HCT116 (cell line): ENCODE data around the gene CCDC85B. TPM values are rescaled to one million over a fixed set of nuclear protein-coding genes. Genes with fewer than 3 reads are reported as not detected.

Source experiments
- ATAC-seq: fragments of 200-7000 bp; cut with Tn5 transposase; 2 replicates; pipeline ENCODE4 v1.9.1; 2020; ENCODE audit warnings: mild to moderate bottlenecking, moderate library complexity
- BruUV-seq: library from RNA; stranded (reverse); fragments of 400-500 nt; replicated peaks from 2 replicates; lab custom pipeline; 2021; lab: Mats Ljungman, UMichigan
- CTCF ChIA-PET: fragments of 300-600 bp; sonication (Branson Sonifier 250); formaldehyde crosslinking; loops from one replicate; lab custom pipeline; 2021; ENCODE audit warnings: antibody characterized with exemption; lab: Charles Lee
- POLR2A ChIA-PET: fragments of 300-600, 350-600 bp; sonication (Branson Sonifier 250); formaldehyde crosslinking; loops from one replicate; lab custom pipeline; 2021; ENCODE audit warnings: antibody characterized with exemption; lab: Charles Lee
- RAD21 ChIA-PET, 2 experiments: fragments of 300-600 bp; sonication (Branson Sonifier 250); formaldehyde crosslinking; loops; one replicate each; lab custom pipeline; 2023; ENCODE audit warnings: low total read pairs in 2 of 2; ENCODE audit not compliant: uncharacterized antibody in 2 of 2, unreplicated experiment in 2 of 2, low non-redundant PET in 1 of 2; lab: Charles Lee
- DNase-seq: peaks from one replicate; pipeline ENCODE4 v3.0.0-alpha.2; 2010; ENCODE audit warnings: low read depth, low spot score
- H2AFZ ChIP-seq: fragments of 200-600 bp; shearing (Covaris generic), sonication (generic); 2 replicates; pipeline ENCODE4 v1.6.1; 2017; ENCODE audit warnings: low read depth, mixed run types, mixed read lengths, antibody characterized with exemption, low read length; ENCODE audit not compliant: poor library complexity, severe bottlenecking
- H3K27ac ChIP-seq: 2 replicates; pipeline ENCODE4 v1.5.1; 2012; ENCODE audit warnings: low read depth, low read length
- H3K27me3 ChIP-seq: fragments of 200-600 bp; sonication (generic); 2 replicates; pipeline ENCODE4 v1.6.1; 2016; ENCODE audit warnings: mixed run types, low read length, mixed read lengths; ENCODE audit not compliant: insufficient read depth
- H3K36me3 ChIP-seq, 2 experiments: fragments of 200-500 bp in 1 of 2; fragments of 200-600 bp in 1 of 2; sonication (Bioruptor generic) in 1 of 2; sonication (generic) in 1 of 2; 2 replicates each; pipeline versions ENCODE4 v1.5.1 to v1.6.1; 2014 to 2016; ENCODE audit warnings: low read length in 2 of 2, inconsistent platforms in 1 of 2, mixed read lengths in 1 of 2, mixed run types in 1 of 2; ENCODE audit not compliant: insufficient read depth in 2 of 2, control insufficient read depth in 1 of 2
- H3K4me1 ChIP-seq, 2 experiments: fragments of 200-600 bp in 1 of 2; sonication (generic) in 1 of 2; 2 replicates each; pipeline versions ENCODE4 v1.5.1 to v1.6.1; 2012 to 2017; ENCODE audit warnings: low read length in 2 of 2, inconsistent platforms in 1 of 2, mild to moderate bottlenecking in 1 of 2, mixed read lengths in 1 of 2, mixed run types in 1 of 2, moderate library complexity in 1 of 2; ENCODE audit not compliant: insufficient read depth in 2 of 2, control insufficient read depth in 1 of 2
- H3K4me2 ChIP-seq: fragments of 200-600 bp; sonication (generic); 2 replicates; pipeline ENCODE4 v1.6.1; 2017; ENCODE audit warnings: mixed run types, low read length, mixed read lengths
- H3K4me3 ChIP-seq, 2 experiments: fragments of 200-600 bp in 1 of 2; sonication (generic) in 1 of 2; replicated peaks in 1 of 2; 2 replicates each; pipeline ENCODE4 v1.5.1; 2011 to 2016; ENCODE audit warnings: low read length in 2 of 2, control low read depth in 1 of 2, low read depth in 1 of 2, mild to moderate bottlenecking in 1 of 2, mixed read lengths in 1 of 2, mixed run types in 1 of 2
- H3K79me2 ChIP-seq: fragments of 200-600 bp; sonication (generic); 2 replicates; pipeline ENCODE4 v1.6.1; 2017; ENCODE audit warnings: mild to moderate bottlenecking, mixed run types, low read length, moderate library complexity, mixed read lengths; ENCODE audit not compliant: insufficient read depth
- H3K9ac ChIP-seq: fragments of 200-600 bp; sonication (generic); 2 replicates; pipeline ENCODE4 v1.6.1; 2016; ENCODE audit warnings: low read length, mixed read lengths
- H3K9me2 ChIP-seq: fragments of 200-600 bp; sonication (generic), shearing (Covaris generic); 2 replicates; pipeline ENCODE4 v1.6.1; 2017; ENCODE audit warnings: mixed run types, mild to moderate bottlenecking, moderate library complexity; ENCODE audit not compliant: insufficient read depth
- H3K9me3 ChIP-seq, 2 experiments: fragments of 200-500 bp in 1 of 2; fragments of 200-600 bp in 1 of 2; sonication (Bioruptor generic) in 1 of 2; sonication (generic) in 1 of 2; 2 replicates each; pipeline ENCODE4 v1.6.1; 2014 to 2017; ENCODE audit warnings: low read length in 2 of 2, mixed read lengths in 2 of 2, inconsistent platforms in 1 of 2, low read depth in 1 of 2, mild to moderate bottlenecking in 1 of 2, mixed run types in 1 of 2, moderate library complexity in 1 of 2; ENCODE audit not compliant: control insufficient read depth in 1 of 2, insufficient read depth in 1 of 2
- H4K20me1 ChIP-seq: fragments of 200-600 bp; sonication (generic), shearing (Covaris generic); 2 replicates; pipeline ENCODE4 v1.6.1; 2017; ENCODE audit warnings: mixed run types, mild to moderate bottlenecking, moderate library complexity; ENCODE audit not compliant: insufficient read depth
- CBX3 ChIP-seq: IDR thresholded peaks from 2 replicates; pipeline ENCODE4 v1.6.1; 2012; ENCODE audit warnings: low read depth
- CEBPB ChIP-seq: IDR thresholded peaks from 2 replicates; pipeline ENCODE4 v1.6.1; 2012; ENCODE audit warnings: low read depth
- EGR1 ChIP-seq: IDR thresholded peaks from 2 replicates; pipeline ENCODE4 v1.6.1; 2012; ENCODE audit warnings: low read depth
- ELF1 ChIP-seq: IDR thresholded peaks from 2 replicates; pipeline ENCODE4 v1.6.1; 2012; ENCODE audit warnings: low read depth, borderline replicate concordance
- EZH2 ChIP-seq: fragments of 200-600 bp; sonication (generic); IDR thresholded peaks from 2 replicates; pipeline ENCODE4 v1.6.1; 2017; ENCODE audit warnings: antibody characterized with exemption, mixed run types
- EZH2phosphoT487 ChIP-seq: fragments of 200-600 bp; IDR thresholded peaks from 2 replicates; pipeline ENCODE4 v1.6.1; 2018; ENCODE audit warnings: antibody characterized with exemption, borderline replicate concordance
- FOSL1 ChIP-seq: IDR thresholded peaks from 2 replicates; pipeline ENCODE4 v1.6.1; 2012; ENCODE audit warnings: low read depth
- JUND ChIP-seq: IDR thresholded peaks from 2 replicates; pipeline ENCODE4 v1.6.1; 2012
- POLR2A ChIP-seq: IDR thresholded peaks from 2 replicates; pipeline ENCODE4 v1.7.0; 2011; ENCODE audit warnings: borderline replicate concordance; ENCODE audit not compliant: insufficient read depth, insufficient read length; ENCODE audit errors: extremely low read depth
- POLR2AphosphoS5 ChIP-seq: IDR thresholded peaks from 2 replicates; pipeline ENCODE4 v1.6.1; 2011; ENCODE audit warnings: mild to moderate bottlenecking, low read depth, low read length, moderate library complexity
- SP1 ChIP-seq: IDR thresholded peaks from 2 replicates; pipeline ENCODE4 v1.6.1; 2012; ENCODE audit warnings: low read depth
- YY1 ChIP-seq: IDR thresholded peaks from 2 replicates; pipeline ENCODE4 v1.6.1; 2011; ENCODE audit warnings: low read length, low read depth, moderate library complexity, mild to moderate bottlenecking; ENCODE audit not compliant: insufficient replicate concordance; ENCODE audit errors: extremely low read depth
- ZFX ChIP-seq: fragments of 450-650 bp; IDR thresholded peaks from 2 replicates; pipeline ENCODE4 v1.6.1; 2017
- ZNF274 ChIP-seq: fragments of 200-500 bp; sonication (Bioruptor generic); IDR thresholded peaks from 2 replicates; pipeline ENCODE4 v1.6.1; 2014; ENCODE audit warnings: mild to moderate bottlenecking, low read depth, low read length, inconsistent platforms
- intact Hi-C: fragments of 100-400 bp; cut with micrococcal nuclease; formaldehyde crosslinking; loops from 2 replicates; pipeline ENCODE4 v1.10.0; 2022
- total RNA-seq: library from RNA; stranded (reverse); gene quantifications from one replicate; pipeline ENCODE4 v1.2.1, GENCODE V29; 2021; ENCODE audit not compliant: unreplicated experiment
- TF ChIP-seq, protein P1 (sequence below): IDR thresholded peaks from 2 replicates; pipeline ENCODE4 v1.6.1; 2012; ENCODE audit warnings: low read depth
- TF ChIP-seq, protein P2 (sequence below), 3 experiments: fragments of 200-600 bp in 1 of 3; sonication (generic) in 1 of 3; IDR thresholded peaks in 2 of 3; conservative IDR thresholded peaks in 1 of 3; 2 replicates each; pipeline ENCODE4 v1.5.1; 2012 to 2017; ENCODE audit warnings: low read depth in 2 of 3, low read length in 2 of 3, antibody characterized with exemption in 1 of 3, borderline replicate concordance in 1 of 3, control low read depth in 1 of 3, mild to moderate bottlenecking in 1 of 3, mixed read lengths in 1 of 3, mixed run types in 1 of 3, moderate library complexity in 1 of 3; ENCODE audit not compliant: insufficient read depth in 1 of 3
- TF ChIP-seq, protein P3 (sequence below): IDR thresholded peaks from 2 replicates; pipeline ENCODE4 v1.6.1; 2011; ENCODE audit warnings: mild to moderate bottlenecking, low read length, moderate library complexity; ENCODE audit not compliant: insufficient replicate concordance; ENCODE audit errors: extremely low read depth

Gene CCDC85B
- total RNA-seq, 1 experiment from 2014 or later: 84.3 TPM

DNA sequence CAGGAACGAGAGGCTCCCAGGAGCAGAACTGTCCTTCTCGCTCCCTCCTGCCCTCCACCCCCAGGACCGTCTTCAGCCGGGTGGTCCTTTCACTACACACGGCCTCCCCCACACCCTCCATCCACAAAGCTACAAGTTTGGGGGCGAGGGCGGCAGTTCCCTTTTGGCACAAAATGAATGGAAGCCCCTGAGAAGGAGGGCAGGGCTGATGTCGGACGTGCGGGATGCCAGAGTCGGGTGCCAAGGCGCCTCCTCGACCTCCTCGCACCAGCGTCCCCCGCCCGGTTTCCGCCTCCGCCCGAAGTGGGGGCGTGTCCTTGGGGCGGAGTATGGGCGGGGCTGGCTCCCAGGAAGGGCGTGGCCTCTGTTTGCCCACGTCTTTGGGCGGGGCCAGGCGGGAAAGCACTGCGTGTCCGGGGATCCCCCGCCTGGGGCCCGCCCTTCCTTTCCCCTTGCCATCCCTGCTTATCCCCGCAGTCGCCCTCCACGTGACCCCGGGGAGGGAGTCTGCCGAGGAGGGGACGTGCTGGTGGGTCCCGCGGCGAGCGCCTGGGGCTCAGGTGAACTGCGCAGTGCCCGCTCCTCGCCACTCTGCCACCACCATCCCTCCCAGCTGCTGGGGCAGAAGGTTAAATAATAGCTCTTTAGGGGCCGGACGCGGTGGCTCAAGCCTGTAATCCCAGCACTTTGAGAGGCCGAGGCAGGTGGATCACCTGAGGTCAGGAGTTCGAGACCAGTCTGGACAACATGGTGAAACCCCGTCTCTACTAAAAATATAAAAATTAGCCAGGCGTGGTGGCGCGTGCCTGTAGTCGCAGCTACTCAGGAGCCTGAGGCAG lies 16.9 kb upstream of the CCDC85B start (continued):
- TF ChIP-seq EGR1 (peak; percentile 84), YY1 (no peak), ZFX (no peak), ELF1 (no peak), CBX3 (no peak), POLR2A (no peak)

DNA sequence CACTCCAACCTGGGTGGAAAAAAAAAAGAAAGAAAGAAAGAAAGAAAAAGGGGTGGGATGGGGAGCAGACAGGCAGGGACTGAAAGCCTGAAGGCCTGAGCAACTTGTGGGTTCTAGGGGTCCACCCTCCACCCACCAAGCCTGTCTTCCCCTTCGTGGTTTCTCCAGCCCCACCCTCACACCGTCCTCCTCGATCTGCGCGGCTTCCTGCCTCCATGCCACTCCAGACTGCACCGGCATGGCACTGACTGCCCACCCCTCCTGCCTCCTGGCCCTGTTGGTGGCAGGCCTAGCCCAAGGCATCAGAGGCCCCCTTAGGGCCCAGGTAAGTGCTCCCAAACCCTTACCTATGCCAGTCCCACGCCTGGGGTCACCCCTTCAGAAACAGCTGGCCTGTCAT lies 10.9 kb upstream of the CCDC85B start, which contains the start of gene CTSW:
Gene CTSW (plus strand): TSS at position 221 of the 400 bp plus-strand sequence. CDS start 18 bp downstream, at position 239.
- DNase-seq: no peak
- Histone ChIP-seq H3K27me3 (no peaks in the 10 kb centered on the region), H3K9ac (no peak within 1 kb of the TSS), H2AFZ (no peak within 1 kb of the TSS), H3K9me3 (no peaks in the 10 kb centered on the region), H3K79me2 (peaks cover 12% of the 10 kb centered on the region; the same call in 1 of the 2 replicates), H3K36me3 (peaks cover 5 to 25% of the 10 kb centered on the region in 2 experiments; a peak in 2 of 4 replicates), H3K4me1 (peaks cover 2 to 5% of the 10 kb centered on the region in 2 experiments; a peak in 2 of 4 replicates), H3K4me3 (no peak within 1 kb of the TSS), H3K9me2 (no peaks in the 10 kb centered on the region), H3K4me2 (no peak within 1 kb of the TSS), H3K27ac (no peak within 1 kb of the TSS), H4K20me1 (no peaks in the 10 kb centered on the region)
- ATAC-seq: no peak
- ChIA-PET CTCF (interaction anchor here (1.1 kb wide), 1 partner anchor 8 kb away, joined by 4 read pairs; the partner anchor contains the start of gene FIBP), RAD21 (no interaction called here), POLR2A (no interaction called here)
- BruUV-seq: no TSS peak
- intact Hi-C loops: no loop called here
- no peak for TF ChIP-seq CEBPB
- TF ChIP-seq CBX3: no peak
- TF ChIP-seq, protein P1, sequence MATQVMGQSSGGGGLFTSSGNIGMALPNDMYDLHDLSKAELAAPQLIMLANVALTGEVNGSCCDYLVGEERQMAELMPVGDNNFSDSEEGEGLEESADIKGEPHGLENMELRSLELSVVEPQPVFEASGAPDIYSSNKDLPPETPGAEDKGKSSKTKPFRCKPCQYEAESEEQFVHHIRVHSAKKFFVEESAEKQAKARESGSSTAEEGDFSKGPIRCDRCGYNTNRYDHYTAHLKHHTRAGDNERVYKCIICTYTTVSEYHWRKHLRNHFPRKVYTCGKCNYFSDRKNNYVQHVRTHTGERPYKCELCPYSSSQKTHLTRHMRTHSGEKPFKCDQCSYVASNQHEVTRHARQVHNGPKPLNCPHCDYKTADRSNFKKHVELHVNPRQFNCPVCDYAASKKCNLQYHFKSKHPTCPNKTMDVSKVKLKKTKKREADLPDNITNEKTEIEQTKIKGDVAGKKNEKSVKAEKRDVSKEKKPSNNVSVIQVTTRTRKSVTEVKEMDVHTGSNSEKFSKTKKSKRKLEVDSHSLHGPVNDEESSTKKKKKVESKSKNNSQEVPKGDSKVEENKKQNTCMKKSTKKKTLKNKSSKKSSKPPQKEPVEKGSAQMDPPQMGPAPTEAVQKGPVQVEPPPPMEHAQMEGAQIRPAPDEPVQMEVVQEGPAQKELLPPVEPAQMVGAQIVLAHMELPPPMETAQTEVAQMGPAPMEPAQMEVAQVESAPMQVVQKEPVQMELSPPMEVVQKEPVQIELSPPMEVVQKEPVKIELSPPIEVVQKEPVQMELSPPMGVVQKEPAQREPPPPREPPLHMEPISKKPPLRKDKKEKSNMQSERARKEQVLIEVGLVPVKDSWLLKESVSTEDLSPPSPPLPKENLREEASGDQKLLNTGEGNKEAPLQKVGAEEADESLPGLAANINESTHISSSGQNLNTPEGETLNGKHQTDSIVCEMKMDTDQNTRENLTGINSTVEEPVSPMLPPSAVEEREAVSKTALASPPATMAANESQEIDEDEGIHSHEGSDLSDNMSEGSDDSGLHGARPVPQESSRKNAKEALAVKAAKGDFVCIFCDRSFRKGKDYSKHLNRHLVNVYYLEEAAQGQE: no peak
- TF ChIP-seq JUND: no peak
- no peak for TF ChIP-seq ELF1
- TF ChIP-seq FOSL1: no peak
- TF ChIP-seq EZH2phosphoT487: no peak
- no peak for TF ChIP-seq SP1
- TF ChIP-seq, protein P2, sequence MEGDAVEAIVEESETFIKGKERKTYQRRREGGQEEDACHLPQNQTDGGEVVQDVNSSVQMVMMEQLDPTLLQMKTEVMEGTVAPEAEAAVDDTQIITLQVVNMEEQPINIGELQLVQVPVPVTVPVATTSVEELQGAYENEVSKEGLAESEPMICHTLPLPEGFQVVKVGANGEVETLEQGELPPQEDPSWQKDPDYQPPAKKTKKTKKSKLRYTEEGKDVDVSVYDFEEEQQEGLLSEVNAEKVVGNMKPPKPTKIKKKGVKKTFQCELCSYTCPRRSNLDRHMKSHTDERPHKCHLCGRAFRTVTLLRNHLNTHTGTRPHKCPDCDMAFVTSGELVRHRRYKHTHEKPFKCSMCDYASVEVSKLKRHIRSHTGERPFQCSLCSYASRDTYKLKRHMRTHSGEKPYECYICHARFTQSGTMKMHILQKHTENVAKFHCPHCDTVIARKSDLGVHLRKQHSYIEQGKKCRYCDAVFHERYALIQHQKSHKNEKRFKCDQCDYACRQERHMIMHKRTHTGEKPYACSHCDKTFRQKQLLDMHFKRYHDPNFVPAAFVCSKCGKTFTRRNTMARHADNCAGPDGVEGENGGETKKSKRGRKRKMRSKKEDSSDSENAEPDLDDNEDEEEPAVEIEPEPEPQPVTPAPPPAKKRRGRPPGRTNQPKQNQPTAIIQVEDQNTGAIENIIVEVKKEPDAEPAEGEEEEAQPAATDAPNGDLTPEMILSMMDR (IDR thresholded peaks at IDR 0.05 in 2 of 3, conservative IDR thresholded peaks at IDR 0.05 in 1 of 3; ENCODE audit: borderline replicate concordance in 1 of 3, insufficient read depth in 1 of 3, low read depth in 2 of 3, low read length in 2 of 3): no peak
- TF ChIP-seq POLR2AphosphoS5: no peak
- TF ChIP-seq YY1: no peak
- no peak for TF ChIP-seq EZH2
- TF ChIP-seq ZNF274: no peak
- TF ChIP-seq, protein P3, sequence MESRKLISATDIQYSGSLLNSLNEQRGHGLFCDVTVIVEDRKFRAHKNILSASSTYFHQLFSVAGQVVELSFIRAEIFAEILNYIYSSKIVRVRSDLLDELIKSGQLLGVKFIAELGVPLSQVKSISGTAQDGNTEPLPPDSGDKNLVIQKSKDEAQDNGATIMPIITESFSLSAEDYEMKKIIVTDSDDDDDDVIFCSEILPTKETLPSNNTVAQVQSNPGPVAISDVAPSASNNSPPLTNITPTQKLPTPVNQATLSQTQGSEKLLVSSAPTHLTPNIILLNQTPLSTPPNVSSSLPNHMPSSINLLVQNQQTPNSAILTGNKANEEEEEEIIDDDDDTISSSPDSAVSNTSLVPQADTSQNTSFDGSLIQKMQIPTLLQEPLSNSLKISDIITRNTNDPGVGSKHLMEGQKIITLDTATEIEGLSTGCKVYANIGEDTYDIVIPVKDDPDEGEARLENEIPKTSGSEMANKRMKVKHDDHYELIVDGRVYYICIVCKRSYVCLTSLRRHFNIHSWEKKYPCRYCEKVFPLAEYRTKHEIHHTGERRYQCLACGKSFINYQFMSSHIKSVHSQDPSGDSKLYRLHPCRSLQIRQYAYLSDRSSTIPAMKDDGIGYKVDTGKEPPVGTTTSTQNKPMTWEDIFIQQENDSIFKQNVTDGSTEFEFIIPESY: no peak
